GM19397 (cell line): ENCODE results near the gene GORASP2.
A peak's percentile ranks its signal among the peaks of the same experiment; 100 is the strongest.
"Not testable (repeated sequence)": the region's sequence is repeated elsewhere in the genome, so short reads cannot be mapped to it uniquely, and the experiment has no call there.

Experiments
- ATAC-seq: cut with Tn5 transposase; IDR thresholded peaks from one replicate; pipeline ENCODE4 v1.9.1; 2021; ENCODE audit warnings: mild to moderate bottlenecking, moderate library complexity; ENCODE audit not compliant: unreplicated experiment

The GORASP2 gene

DNA sequence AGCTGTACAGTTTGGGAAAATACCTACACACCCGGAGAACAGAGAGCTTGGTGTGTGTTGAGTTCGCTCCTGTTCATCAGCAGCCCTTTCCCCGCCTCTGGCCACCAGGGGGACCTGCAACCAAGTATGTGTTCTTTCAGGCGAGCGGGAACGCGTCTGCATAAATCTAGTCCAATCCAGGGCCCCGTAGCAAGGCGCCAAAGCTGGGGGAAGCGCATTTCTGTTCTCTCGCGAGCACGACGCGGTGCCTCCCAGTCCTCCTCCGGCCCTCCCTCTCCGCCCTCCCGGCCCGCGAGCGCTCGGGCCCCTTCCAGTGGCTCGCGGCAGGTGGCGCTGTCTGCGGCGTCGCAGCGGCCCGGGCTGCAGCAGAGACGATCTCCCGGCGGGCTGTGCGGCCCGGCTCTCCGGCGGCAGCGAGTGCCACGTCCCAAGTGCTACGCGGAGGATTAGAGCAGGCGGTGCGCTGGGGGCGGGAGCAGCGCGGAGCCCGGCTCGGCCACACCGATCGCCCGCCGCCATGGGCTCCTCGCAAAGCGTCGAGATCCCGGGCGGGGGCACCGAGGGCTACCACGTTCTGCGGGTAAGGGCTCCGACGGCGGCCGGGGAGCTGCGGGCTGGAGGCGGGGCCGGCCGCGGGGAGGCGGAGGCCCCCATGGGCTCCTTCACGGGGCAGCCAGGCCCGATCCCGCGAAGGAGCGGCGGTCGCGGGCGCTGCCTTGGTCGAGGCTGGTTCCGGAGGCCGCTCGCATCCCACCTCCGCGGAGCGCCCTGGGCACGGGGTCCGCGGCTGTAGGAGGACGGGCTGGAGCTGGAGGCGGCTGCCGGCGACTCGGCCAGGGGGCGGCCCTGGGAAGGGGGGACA, at the start of gene GORASP2:
Gene GORASP2 (plus strand): TSS at position 430 of the 862 bp plus-strand sequence. CDS start 88 bp downstream, at position 518.
- peak; percentile 92 for ATAC-seq

- ATAC-seq, result no peak
Observed at GRCh38 chr2:170881840-170882239, 47.2 kb upstream of the GORASP2 start.

GRCh38 chr2:170882758-170883157, 46.3 kb upstream of the GORASP2 start:
- no peak for ATAC-seq

DNA sequence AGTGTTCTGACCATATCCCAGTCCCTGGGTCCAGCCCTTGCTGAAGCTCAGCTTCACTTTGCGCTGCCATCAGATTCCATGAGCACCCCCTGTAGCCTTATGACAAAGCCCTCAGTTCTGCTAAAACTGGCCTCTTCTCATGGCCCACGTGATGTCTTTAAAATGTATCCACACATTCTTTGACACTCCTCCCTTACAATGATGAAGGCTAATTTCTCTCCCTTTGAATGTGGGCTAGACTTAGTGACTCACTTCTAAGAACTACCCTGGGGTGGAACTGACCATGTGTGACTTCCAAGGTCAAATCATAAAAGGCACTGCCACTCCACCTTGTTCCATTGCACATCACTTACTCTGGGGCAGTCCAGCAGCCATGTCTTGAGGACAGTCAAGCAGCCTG, 45.4 kb upstream of the GORASP2 start:
- no peak for ATAC-seq

DNA sequence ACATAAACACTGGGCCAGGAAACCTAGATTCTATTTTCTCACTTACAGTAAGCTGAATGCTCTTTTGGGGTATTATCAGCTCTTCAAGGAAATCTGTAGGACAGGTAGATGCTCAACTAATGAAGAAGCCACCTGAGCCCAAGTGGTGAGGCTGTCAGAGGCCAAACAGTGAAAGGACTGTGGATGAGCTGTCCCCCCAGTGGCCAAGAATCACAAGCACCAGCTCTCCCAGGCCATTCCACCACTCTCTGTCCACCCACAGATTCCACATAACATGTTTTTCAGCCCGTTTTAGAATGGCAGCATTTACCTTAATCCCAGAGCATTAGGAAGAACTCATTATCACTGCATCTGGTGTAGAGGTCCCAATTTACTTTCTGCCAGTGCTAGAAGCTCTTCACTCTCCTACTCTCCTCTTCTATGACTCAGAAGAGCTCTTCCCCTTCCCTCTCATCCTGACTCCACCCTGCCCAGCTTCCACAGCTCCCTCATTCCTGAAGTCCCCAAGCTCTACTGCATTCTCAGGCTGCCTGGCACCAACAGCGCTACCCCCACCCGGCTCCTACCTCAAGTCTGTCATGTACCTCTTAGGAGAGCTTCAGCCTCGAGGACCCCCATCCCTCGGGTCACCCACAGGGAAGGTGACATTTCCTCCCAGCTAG, 43.8 kb upstream of the GORASP2 start:
- no peak for ATAC-seq

GRCh38 chr2:170886386-170886785, 42.7 kb upstream of the GORASP2 start:
- ATAC-seq, result no peak

DNA sequence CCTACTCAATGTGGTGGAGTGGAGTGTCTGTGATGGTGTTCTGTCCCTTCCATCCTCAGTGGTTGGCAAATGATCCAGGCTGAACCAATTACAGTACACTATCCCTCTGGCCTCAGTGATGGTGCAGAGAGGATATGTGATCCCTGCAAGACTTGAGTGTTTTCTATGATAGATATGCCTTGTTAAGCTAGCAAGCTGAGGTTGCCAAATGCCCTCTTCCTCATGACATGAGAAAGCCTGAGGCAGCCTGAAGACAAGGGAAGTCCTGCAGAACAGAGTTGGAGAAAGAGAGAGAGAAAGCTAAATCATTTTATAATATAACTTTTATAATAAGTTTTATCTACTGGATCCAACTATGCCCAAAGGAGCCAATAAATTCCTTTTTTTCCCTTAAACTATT, 41.6 kb upstream of the GORASP2 start:
- ATAC-seq, result no peak

DNA sequence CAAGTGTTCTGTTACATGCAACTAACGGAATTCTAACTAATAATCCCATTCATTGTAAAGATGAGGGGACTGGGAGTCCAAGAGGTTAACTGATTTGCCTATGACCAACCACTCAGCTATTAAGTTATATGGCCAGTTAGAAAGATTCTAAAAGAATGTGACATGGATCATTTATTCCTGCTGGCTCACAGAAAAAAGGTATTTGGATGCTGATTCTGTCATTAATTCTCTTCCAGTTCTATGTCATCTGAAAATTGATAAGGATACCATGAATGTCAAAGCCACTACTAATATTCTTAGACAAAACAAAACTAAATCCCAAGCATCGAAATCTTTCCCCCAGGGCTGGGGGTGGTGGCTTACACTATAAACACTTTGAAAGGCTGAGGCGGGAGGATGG, 41.2 kb upstream of the GORASP2 start:
- no peak for ATAC-seq

DNA sequence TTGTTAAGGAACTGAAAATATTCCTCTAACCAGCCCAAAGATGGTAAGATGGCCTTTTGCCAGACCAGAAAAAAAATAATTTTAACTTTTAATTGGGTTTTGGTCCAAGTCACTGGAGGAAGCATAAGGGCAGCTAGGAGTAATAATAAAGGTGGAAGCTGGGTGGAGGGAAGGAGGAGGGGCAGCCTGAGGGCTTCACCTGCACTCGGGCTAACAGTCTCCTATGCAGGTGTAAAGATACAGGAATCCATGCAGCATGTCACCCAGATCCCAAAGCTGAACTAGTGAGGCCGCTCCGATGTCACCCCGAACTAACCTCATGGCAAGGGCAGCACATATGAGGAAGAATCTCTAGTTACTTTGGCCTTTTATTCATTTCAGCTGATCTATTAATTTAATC, 37.2 kb upstream of the GORASP2 start:
- ATAC-seq, result no peak

DNA sequence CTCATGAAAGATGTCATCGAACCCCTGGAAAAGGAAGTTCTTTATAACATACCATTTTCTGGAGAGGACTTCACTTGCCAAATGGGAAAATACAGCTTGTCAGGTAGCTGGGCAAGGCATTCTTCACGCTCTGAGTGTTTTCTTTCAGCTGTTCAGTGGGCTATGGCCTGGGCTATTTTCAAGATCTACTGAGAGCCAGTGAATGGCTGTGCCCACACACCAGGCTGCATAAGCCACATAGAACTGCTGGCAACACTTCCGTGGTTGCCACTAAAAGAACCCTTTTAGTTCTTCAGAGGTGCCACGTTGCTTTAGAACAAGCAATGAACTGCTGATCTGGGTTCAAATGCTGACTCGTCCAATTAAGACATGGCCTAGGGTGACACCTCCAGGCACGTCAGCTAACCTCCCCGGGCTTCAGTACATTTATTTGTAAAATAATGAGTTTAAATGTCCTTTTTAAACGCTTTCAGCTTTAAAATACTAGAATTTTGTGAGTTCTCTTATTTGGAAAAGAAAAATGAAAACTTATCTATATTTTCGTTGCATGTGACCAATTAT, 36.6 kb upstream of the GORASP2 start:
- ATAC-seq, result no peak

GRCh38 chr2:170895023-170895757, 33.9 kb upstream of the GORASP2 start:
- ATAC-seq, result no peak

DNA sequence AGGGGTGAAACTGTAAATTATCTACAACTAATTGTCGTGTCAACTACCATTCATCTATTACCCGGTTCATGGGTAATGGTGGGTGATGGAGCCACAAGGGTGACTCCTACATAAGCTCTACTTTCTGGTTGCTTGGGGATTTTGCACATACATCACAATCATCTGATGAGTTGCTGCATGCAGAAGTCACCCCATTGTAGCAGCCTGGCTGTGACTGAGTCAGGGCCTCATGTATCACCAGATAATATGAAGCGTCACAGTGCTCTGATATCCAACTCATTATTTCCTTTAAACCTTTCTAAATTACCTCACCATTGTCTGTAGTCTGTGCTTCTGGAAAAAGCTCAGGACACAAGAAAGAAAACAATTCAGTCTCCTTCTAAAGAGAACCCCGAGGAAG, 32.4 kb upstream of the GORASP2 start:
- ATAC-seq, result no peak

GRCh38 chr2:170897108-170897507, 31.9 kb upstream of the GORASP2 start:
- no peak for ATAC-seq

- ATAC-seq, result no peak
Observed at GRCh38 chr2:170905864-170906263, 23.2 kb upstream of the GORASP2 start.

DNA sequence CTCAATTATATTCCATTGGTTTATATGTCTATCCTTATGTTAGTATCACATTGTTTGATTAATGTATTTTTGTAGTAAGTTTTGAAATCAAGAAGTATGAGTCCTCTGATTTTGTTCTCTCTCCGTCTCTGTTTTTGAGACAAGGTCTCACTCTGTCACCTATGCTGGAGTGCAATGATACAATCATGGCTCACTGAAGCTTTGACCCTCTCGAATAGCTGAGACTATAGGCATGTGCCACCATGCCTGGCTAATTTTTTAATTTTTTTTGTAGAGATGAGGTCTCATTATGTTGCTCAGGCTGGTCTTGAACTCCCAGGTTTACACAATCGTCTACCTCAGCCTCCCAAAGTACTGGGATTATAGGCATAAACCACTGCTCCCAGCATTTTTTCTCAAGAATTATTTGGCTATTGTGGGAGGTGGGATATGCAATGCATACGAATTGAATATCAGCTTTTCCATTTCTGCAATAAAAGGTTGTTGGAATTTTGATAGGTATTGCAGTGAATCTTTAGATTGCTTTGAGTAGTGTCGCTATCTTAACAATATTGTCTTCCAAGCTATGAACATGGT, 17.7 kb upstream of the GORASP2 start:
- ATAC-seq, result no peak

DNA sequence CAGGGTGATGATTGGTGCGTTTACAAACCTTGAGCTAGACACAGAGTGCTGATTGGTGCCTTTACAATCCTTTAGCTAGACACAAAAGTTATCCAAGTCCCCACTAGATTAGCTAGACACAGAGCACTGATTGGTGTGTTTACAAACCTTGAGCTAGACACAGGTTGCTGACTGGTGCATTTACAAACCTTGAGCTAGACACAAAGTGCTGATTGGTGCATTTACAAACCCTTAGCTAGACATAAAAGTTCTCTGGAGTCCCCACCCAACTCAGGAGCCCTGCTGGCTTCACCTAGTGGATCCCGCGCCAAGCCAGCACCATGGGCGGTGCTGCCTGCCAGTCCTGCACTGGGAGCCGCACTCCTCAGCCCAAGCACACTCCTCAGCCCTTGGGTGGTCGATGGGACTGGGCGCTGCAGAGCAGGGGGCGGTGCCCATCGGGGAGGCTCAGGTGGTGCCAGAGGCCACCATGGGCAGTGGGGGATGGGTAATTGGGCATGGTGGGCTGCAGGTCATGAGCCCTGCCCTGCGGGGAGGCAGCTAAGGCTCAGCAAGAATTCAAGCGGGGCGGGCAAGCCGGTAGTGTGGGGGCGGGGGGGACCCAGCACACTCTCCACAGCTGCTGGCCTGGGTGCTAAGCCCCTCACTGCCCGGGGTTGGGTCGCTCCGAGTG, 13.9 kb upstream of the GORASP2 start:
- ATAC-seq, result not testable (repeated sequence)

GRCh38 chr2:170917219-170917913, 11.7 kb upstream of the GORASP2 start:
- no peak for ATAC-seq

GRCh38 chr2:170917957-170918356, 11.1 kb upstream of the GORASP2 start:
- ATAC-seq, result no peak

DNA sequence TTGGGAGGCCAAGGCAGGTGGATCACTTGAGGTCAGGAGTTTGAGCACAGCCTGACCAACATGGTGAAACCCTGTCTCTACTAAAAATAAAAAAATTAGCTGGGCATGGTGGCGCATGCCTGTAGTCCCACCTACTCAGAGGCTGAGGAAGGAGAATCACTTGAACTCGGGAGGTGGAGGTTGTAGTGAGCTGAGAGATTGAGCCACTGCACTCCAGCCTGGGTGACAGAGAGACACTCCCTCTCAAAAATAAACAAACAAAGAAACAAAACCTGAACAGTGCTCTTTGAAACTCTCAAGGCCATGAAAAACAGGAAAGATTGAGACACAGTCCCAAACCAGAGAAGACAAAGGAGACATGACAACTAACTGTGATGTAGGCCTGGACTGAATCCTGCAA, 7.2 kb upstream of the GORASP2 start:
- ATAC-seq, result not testable (repeated sequence)
